Heart left ventricle (tissue), 13 donors: Measurements from ENCODE around the gene CYP4F22.

Source experiments
- CTCF ChIP-seq, 12 donors: fragments of 200-600 bp; sonication (generic) in 4 of 12; IDR thresholded peaks; one replicate each; pipeline versions ENCODE4 v1.5.0 to v1.8.0; 2018 to 2022; ENCODE audit warnings: antibody characterized with exemption in 12 of 12, mild to moderate bottlenecking in 5 of 12
- POLR2A ChIP-seq, 2 donors: fragments of 450-650 bp; IDR thresholded peaks; one replicate each; pipeline ENCODE4 v1.6.1; 2017; ENCODE audit warnings: antibody characterized with exemption in 2 of 2, mild to moderate bottlenecking in 2 of 2, moderate library complexity in 2 of 2
- donor health status: ischemic (EF 13 %, LVEDD 7.1; RV severe dilation, severe dysfunction).
- donor health status: DM: no; HTN: yes; CAD: no.
- donor health status: DM: no; HTN: no; CAD: no.
- donor health status: ischemic (EF 25% LVEDD 6.9; RV normal size, moderate dysfunction).
- donor health status: ischemic (EF 25% LVEDD 5.7; RV mildly dilated, moderate dysfunction).
- donor health status: ischemic (EF 35%, LVEDD 5.7; RV mildly dilated, moderate dysfunction).
- donor health status: nonischemic (EF 11% LVEDD 7.7; RV severe dilation, severe dysfunction).
- donor health status: DM: yes; HTN: yes; CAD: no.
- donor health status: PGD.
- donor health status: ischemic (EF 29% LVEDD 5.4; RV normal size, mild dysfunction).
- donor health status: nonischemic (EF 23%, LVEDD 6.1; RV moderate dilation, normal function).

GRCh38 chr19:15557223-15557622, 48.9 kb downstream of the CYP4F22 start:
- TF ChIP-seq CTCF (IDR thresholded peaks at IDR 0.05) (no peak), POLR2A (IDR thresholded peaks at IDR 0.05) (no peak)
